NB4 (cell line): ENCODE data around the gene SCG5.

Source experiments
- DNase-seq: peaks from one replicate; pipeline ENCODE4 v3.0.0; 2010; ENCODE audit warnings: low read depth
- H3K4me3 ChIP-seq: one replicate; pipeline ENCODE4 v1.5.1; 2011; ENCODE audit warnings: mild to moderate bottlenecking, low read depth, low read length, moderate library complexity
- MYC ChIP-seq: IDR thresholded peaks from 2 replicates; pipeline ENCODE4 v1.6.1; 2011; ENCODE audit warnings: low read depth, low read length
- POLR2A ChIP-seq: IDR thresholded peaks from 2 replicates; pipeline ENCODE4 v1.6.1; 2011; ENCODE audit warnings: mild to moderate bottlenecking; ENCODE audit not compliant: insufficient read length; ENCODE audit errors: extremely low read depth
- TF ChIP-seq, protein P1 (sequence below): IDR thresholded peaks from one replicate; pipeline ENCODE4 v1.5.1; 2012; ENCODE audit warnings: low read depth, low read length
- TF ChIP-seq, protein P2 (sequence below): IDR thresholded peaks from 2 replicates; pipeline ENCODE4 v1.6.1; 2011; ENCODE audit warnings: low read depth, low read length

Gene SCG5

DNA sequence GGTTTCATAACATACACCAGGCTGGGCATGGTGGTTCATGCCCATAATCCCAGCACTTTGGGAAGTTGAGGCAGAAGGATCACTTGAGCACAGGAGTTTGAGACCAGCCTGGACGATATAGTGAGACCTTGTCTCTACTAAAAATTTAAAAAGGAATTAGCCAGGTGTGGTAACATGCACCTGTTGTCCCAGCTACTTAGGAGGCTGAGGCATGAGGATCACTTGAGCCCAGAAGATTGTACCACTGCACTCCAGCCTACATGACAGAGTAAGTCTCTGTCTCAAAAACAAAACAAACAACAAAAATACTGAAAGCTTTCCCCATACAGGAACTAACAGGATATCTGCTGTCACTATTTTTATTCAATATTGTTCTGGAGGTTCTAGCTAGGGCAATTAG, 97.2 kb downstream of the SCG5 start:
- DNase-seq, result no peak
- no peak overlapping the region for H3K4me3 ChIP-seq
- TF ChIP-seq, protein P1, sequence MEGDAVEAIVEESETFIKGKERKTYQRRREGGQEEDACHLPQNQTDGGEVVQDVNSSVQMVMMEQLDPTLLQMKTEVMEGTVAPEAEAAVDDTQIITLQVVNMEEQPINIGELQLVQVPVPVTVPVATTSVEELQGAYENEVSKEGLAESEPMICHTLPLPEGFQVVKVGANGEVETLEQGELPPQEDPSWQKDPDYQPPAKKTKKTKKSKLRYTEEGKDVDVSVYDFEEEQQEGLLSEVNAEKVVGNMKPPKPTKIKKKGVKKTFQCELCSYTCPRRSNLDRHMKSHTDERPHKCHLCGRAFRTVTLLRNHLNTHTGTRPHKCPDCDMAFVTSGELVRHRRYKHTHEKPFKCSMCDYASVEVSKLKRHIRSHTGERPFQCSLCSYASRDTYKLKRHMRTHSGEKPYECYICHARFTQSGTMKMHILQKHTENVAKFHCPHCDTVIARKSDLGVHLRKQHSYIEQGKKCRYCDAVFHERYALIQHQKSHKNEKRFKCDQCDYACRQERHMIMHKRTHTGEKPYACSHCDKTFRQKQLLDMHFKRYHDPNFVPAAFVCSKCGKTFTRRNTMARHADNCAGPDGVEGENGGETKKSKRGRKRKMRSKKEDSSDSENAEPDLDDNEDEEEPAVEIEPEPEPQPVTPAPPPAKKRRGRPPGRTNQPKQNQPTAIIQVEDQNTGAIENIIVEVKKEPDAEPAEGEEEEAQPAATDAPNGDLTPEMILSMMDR, result no peak
- TF ChIP-seq, protein P2, sequence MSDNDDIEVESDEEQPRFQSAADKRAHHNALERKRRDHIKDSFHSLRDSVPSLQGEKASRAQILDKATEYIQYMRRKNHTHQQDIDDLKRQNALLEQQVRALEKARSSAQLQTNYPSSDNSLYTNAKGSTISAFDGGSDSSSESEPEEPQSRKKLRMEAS, result no peak
- TF ChIP-seq POLR2A (no peak), MYC (no peak)

DNA sequence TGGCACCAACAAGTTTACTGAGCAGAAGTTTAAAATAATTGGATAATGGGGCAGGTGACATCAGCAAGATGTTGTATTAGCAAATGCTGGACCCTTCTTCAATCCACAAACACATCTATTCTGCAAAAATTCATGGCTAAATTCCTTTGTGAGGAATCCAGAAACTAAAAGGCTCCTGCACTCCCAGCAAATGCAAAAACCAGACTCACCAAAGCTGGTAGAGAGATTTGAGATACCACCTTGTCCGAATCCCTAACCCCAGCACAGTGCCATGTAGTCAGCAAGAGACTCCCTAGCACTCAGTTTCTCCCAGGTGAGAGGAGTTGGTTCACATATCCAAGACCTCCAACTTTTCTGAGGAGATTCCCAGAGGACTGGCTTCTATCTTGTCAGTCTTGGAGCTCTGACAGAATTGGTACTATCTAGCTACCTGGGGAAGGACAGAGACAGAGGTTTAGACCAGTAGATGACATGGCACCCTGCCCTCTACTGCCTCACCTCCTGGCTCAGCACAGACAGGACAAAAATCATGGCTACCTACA, 98.1 kb downstream of the SCG5 start:
- no peak for TF ChIP-seq MYC
- TF ChIP-seq, protein P1, result no peak
- DNase-seq, result no peak
- H3K4me3 ChIP-seq, result no peak overlapping the region

DNA sequence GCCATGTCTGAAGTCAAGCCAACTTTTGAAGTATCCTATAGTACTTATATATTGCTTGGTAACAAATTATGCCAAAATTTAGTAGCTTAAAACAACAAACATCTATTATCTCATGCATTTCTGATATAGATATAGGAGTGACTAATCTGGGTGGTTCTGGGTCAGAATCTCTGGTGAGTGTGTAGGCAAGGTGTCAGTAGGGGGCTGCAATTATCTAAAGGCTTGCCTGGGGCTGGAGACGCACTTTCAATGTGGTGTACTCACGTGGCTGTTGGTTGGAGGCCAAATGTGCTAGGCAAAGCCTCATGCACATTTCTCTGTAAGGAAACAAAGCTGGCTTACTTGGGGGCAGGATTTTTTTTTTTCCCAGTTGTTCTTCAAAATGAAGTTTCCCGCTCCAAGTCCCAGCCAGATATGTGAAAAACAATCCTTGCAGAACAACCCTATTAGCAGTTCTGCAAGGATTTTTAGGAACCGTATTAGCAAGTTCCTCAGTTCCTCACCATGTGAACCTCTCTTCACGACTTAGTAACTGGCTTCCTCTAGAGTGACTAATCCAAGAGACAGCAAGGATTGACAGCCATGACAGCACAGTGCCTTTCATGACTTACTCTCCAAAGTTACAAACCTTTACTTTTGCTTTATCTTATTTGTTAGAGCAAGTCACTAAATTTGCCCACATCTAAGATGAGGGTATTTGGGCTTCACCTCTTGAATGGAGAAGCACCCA, 102.1 kb downstream of the SCG5 start:
- H3K4me3 ChIP-seq, result no peak overlapping the region
- TF ChIP-seq, protein P2, result no peak
- TF ChIP-seq, protein P1, result no peak
- TF ChIP-seq POLR2A (no peak), MYC (no peak)
- DNase-seq, result no peak

DNA sequence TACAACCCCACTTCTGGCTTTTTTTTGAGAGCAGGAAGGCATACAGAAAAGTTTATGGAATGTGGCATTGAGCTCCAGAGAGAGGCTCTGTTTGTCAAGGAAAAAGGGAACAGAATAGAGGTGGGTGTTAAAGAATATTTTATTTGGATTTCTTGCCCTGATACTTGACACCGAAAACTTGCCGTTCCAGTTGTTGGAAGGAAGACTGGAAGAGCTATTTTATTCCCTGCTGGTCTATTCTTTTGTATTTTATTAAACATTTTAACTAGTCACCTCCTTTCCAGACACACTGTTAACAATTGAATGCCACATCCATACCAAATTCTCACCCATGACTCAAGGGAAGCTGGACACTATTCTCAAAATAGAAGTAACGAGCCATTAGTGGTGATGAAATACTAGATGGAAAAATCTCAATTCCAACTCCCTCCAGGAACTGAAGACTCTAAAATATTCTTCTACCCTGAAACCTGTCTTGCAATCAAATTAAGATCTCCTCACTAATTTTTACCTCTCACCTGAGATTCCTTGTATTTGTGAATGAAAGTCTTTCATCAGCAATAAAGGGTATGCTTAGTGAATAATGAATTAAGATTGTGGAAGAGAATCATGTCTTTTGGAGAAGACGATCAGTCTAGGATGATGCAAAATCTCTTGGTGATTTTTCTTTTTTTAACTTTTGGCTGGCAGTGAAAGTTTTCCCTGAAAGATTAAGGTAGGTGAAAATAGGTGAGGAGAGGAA, 104.8 kb downstream of the SCG5 start:
- no peak overlapping the region for H3K4me3 ChIP-seq
- TF ChIP-seq, protein P2, result no peak
- no peak for TF ChIP-seq POLR2A
- no peak for TF ChIP-seq MYC
- TF ChIP-seq, protein P1, result no peak
- no peak for DNase-seq
